ENCODE measurements around the gene TPCN1. TPM values are rescaled to one million over a fixed set of nuclear protein-coding genes. Genes with fewer than 3 reads are reported as not detected.

The TPCN1 gene
- total and polyA plus RNA-seq, 2 of the 13 experiments (the other 11 are each of a cell fraction or from before 2014, with no cell fraction given), result 8.0 to 26.8 TPM

DNA sequence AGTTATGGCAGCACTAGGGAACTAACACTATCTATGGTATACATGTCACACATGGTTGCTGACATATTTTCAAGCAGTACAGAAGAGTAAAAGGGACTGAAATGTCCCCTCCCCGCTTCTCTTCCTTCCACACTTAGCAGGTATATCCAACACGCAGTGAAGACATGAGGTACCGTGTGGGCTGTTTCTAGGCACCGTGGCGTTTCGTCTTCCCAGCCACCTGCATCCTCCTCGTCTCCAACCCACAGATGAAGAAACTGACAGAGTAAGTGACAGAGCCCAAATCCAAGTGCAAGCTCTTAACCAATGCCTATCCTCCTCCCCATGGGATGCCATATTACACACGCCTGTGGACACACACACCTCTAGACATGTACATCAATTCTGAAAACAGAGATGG, 81.2 kb downstream of the TPCN1 start (continued):
- TF ChIP-seq, protein P1, sequence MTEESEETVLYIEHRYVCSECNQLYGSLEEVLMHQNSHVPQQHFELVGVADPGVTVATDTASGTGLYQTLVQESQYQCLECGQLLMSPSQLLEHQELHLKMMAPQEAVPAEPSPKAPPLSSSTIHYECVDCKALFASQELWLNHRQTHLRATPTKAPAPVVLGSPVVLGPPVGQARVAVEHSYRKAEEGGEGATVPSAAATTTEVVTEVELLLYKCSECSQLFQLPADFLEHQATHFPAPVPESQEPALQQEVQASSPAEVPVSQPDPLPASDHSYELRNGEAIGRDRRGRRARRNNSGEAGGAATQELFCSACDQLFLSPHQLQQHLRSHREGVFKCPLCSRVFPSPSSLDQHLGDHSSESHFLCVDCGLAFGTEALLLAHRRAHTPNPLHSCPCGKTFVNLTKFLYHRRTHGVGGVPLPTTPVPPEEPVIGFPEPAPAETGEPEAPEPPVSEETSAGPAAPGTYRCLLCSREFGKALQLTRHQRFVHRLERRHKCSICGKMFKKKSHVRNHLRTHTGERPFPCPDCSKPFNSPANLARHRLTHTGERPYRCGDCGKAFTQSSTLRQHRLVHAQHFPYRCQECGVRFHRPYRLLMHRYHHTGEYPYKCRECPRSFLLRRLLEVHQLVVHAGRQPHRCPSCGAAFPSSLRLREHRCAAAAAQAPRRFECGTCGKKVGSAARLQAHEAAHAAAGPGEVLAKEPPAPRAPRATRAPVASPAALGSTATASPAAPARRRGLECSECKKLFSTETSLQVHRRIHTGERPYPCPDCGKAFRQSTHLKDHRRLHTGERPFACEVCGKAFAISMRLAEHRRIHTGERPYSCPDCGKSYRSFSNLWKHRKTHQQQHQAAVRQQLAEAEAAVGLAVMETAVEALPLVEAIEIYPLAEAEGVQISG (CRISPR knock-in tag; IDR thresholded peaks at IDR 0.05), result no peak
- no peak for TF ChIP-seq FIP1L1 (IDR thresholded peaks at IDR 0.05; ENCODE audit: borderline replicate concordance, insufficient read depth, low read depth, low read length)
- TF ChIP-seq, protein P2, sequence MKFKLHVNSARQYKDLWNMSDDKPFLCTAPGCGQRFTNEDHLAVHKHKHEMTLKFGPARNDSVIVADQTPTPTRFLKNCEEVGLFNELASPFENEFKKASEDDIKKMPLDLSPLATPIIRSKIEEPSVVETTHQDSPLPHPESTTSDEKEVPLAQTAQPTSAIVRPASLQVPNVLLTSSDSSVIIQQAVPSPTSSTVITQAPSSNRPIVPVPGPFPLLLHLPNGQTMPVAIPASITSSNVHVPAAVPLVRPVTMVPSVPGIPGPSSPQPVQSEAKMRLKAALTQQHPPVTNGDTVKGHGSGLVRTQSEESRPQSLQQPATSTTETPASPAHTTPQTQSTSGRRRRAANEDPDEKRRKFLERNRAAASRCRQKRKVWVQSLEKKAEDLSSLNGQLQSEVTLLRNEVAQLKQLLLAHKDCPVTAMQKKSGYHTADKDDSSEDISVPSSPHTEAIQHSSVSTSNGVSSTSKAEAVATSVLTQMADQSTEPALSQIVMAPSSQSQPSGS (CRISPR knock-in tag; IDR thresholded peaks at IDR 0.05), result no peak
- no peak for TF ChIP-seq PHF8 (CRISPR knock-in tag; IDR thresholded peaks at IDR 0.05)
- no peak for TF ChIP-seq KDM5A (IDR thresholded peaks at IDR 0.05; ENCODE audit: borderline replicate concordance, low read length)
- TF ChIP-seq MED13 (CRISPR knock-in tag; IDR thresholded peaks at IDR 0.05), result no peak
- no peak for TF ChIP-seq KIAA2018 (CRISPR knock-in tag; IDR thresholded peaks at IDR 0.05; ENCODE audit: borderline replicate concordance)
- TF ChIP-seq XRCC5 (optimal IDR thresholded peaks at IDR 0.05; ENCODE audit: low read length), result no peak
- no peak for TF ChIP-seq ATF1 (CRISPR knock-in tag; IDR thresholded peaks at IDR 0.05)
- TF ChIP-seq RBAK (CRISPR knock-in tag; IDR thresholded peaks at IDR 0.05), result no peak
- TF ChIP-seq MEF2D (CRISPR knock-in tag; IDR thresholded peaks at IDR 0.05), result no peak
- TF ChIP-seq, protein P3, sequence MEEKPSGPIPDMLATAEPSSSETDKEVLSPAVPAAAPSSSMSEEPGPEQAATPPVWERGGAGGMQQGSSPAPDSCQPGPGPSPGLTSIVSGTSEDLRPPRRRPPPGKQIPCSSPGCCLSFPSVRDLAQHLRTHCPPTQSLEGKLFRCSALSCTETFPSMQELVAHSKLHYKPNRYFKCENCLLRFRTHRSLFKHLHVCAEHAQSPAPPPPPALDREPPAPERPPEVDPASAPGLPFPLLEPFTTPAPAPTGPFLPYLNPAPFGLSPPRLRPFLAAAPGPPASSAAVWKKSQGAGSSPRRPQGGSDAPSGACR (CRISPR knock-in tag; IDR thresholded peaks at IDR 0.05), result no peak
- no peak for TF ChIP-seq ZUFSP (CRISPR knock-in tag; IDR thresholded peaks at IDR 0.05; ENCODE audit: borderline replicate concordance)
- TF ChIP-seq ZNF703 (CRISPR knock-in tag; IDR thresholded peaks at IDR 0.05; ENCODE audit: borderline replicate concordance), result no peak
